Fibroblast of skin of right biceps (primary cell): ENCODE measurements around the gene MRAP2.
A peak's percentile ranks its signal among the peaks of the same experiment; 100 is the strongest.
"Not testable (repeated sequence)": the region's sequence is repeated elsewhere in the genome, so short reads cannot be mapped to it uniquely, and the experiment has no call there.

ENCODE experiments used
- DNase-seq: peaks from one replicate; pipeline ENCODE4 v3.0.0-alpha.2; 2013

The MRAP2 gene

GRCh38 chr6:84033523-84034451, at the start of gene MRAP2:
Gene MRAP2 (plus strand): TSS chr6:84033772. CDS start chr6:84055319, 21,547 bp downstream.
- DNase-seq: peak; percentile 16

- DNase-seq: no peak
Observed at GRCh38 chr6:83984411-83984810, 49.2 kb upstream of the MRAP2 start.

- no peak for DNase-seq
Observed at GRCh38 chr6:83985308-83985713, 48.3 kb upstream of the MRAP2 start.

GRCh38 chr6:83985715-83986114, 47.9 kb upstream of the MRAP2 start:
- DNase-seq: no peak

GRCh38 chr6:83998021-83998584, 35.5 kb upstream of the MRAP2 start:
- no peak for DNase-seq

GRCh38 chr6:84001119-84001518, 32.5 kb upstream of the MRAP2 start:
- no peak for DNase-seq

- DNase-seq: no peak
Observed at GRCh38 chr6:84002226-84002625, 31.3 kb upstream of the MRAP2 start.

GRCh38 chr6:84003131-84003530, 30.4 kb upstream of the MRAP2 start:
- DNase-seq: no peak

GRCh38 chr6:84003654-84004053, 29.9 kb upstream of the MRAP2 start:
- DNase-seq: no peak

- DNase-seq: no peak
Observed at GRCh38 chr6:84007871-84008270, 25.7 kb upstream of the MRAP2 start.

GRCh38 chr6:84013354-84013753, 20.2 kb upstream of the MRAP2 start:
- no peak for DNase-seq

GRCh38 chr6:84013931-84014330, 19.6 kb upstream of the MRAP2 start:
- no peak for DNase-seq

GRCh38 chr6:84016029-84016428, 17.5 kb upstream of the MRAP2 start:
- no peak for DNase-seq

GRCh38 chr6:84017709-84018452, 15.7 kb upstream of the MRAP2 start:
- no peak for DNase-seq

- no peak for DNase-seq
Observed at GRCh38 chr6:84018453-84019061, 15.0 kb upstream of the MRAP2 start.

- no peak for DNase-seq
Observed at GRCh38 chr6:84019141-84019841, 14.3 kb upstream of the MRAP2 start.

- no peak for DNase-seq
Observed at GRCh38 chr6:84019842-84020211, 13.7 kb upstream of the MRAP2 start.

GRCh38 chr6:84021625-84022024, 11.9 kb upstream of the MRAP2 start:
- DNase-seq: no peak

GRCh38 chr6:84026721-84027164, 6.8 kb upstream of the MRAP2 start:
- no peak for DNase-seq

GRCh38 chr6:84027340-84028181, 6.0 kb upstream of the MRAP2 start:
- no peak for DNase-seq

GRCh38 chr6:84028350-84028749, 5.2 kb upstream of the MRAP2 start:
- DNase-seq: no peak

GRCh38 chr6:84032000-84032399, 1.6 kb upstream of the MRAP2 start:
- DNase-seq: not testable (repeated sequence)
